ENCODE measurements around the gene IKBKE.

Gene IKBKE

GRCh38 chr1:206495493-206496046 lies 25.3 kb downstream of the IKBKE start:
- DNase-seq (no peak), ATAC-seq (no peak)
- H3K9me3 Mint-ChIP-seq: no peaks in the 10 kb centered on the region
- no peak overlapping the region for H3K4me3 Mint-ChIP-seq
- peaks cover 47% of the 10 kb centered on the region for H3K4me1 Mint-ChIP-seq
- H3K27me3 Mint-ChIP-seq: no peaks in the 10 kb centered on the region
- H3K27ac Mint-ChIP-seq: peak overlapping the region in 1 of 2 donors; percentile 73

DNA sequence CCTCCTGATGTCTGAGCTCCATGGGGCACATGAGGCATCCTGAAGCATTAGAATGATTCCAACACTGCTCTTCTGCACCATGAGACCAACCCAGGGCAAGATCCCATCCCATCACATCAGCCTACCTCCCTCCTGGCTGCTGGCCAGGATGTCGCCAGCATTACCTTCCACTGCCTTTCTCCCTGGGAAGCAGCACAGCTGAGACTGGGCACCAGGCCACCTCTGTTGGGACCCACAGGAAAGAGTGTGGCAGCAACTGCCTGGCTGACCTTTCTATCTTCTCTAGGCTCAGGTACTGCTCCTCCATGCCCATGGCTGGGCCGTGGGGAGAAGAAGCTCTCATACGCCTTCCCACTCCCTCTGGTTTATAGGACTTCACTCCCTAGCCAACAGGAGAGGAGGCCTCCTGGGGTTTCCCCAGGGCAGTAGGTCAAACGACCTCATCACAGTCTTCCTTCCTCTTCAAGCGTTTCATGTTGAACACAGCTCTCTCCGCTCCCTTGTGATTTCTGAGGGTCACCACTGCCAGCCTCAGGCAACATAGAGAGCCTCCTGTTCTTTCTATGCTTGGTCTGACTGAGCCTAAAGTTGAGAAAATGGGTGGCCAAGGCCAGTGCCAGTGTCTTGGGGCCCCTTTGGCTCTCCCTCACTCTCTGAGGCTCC lies 26.0 kb downstream of the IKBKE start:
- DNase-seq: no peak
- no peaks in the 10 kb centered on the region for H3K27me3 Mint-ChIP-seq
- no peaks in the 10 kb centered on the region for H3K9me3 Mint-ChIP-seq
- no peak overlapping the region for H3K4me3 Mint-ChIP-seq
- H3K27ac Mint-ChIP-seq: peak overlapping the region; percentile 73 to 95
- ATAC-seq: peak; percentile 37
- peaks cover 45% of the 10 kb centered on the region for H3K4me1 Mint-ChIP-seq

- no peak for DNase-seq
- Mint-ChIP-seq H3K4me3 (no peak overlapping the region), H3K27me3 (no peaks in the 10 kb centered on the region), H3K27ac (no peak overlapping the region), H3K9me3 (no peaks in the 10 kb centered on the region), H3K4me1 (peaks cover 51% of the 10 kb centered on the region)
- no peak for ATAC-seq
Measured at GRCh38 chr1:206497363-206497762, 27.1 kb downstream of the IKBKE start.

- Mint-ChIP-seq H3K9me3 (no peaks in the 10 kb centered on the region), H3K27ac (no peak overlapping the region), H3K4me1 (peaks cover 51% of the 10 kb centered on the region), H3K4me3 (no peak overlapping the region), H3K27me3 (no peaks in the 10 kb centered on the region)
- ATAC-seq: no peak
- DNase-seq: no peak
Measured at GRCh38 chr1:206497774-206498173, 27.5 kb downstream of the IKBKE start.

DNA sequence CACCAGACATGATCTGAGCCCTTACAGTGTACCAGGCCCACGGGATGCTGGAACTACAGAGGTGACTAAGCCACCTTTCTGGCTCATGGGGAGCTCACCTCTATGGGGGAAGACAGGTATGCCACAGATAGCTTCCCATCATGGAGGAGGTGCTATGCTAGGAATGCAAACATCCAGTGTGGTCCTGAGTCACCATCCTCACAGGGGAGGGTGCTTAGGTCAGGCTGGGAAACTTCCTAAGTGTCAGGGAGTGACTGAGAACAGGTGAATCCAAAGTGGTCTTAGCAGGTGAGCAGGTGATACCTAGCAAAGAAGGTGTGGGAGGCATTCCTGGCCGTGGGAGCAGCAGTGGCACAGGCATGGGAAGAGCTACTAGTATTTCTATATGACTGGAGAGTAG lies 28.4 kb downstream of the IKBKE start:
- DNase-seq: no peak
- Mint-ChIP-seq H3K9me3 (no peaks in the 10 kb centered on the region), H3K27me3 (no peaks in the 10 kb centered on the region), H3K4me3 (no peak overlapping the region), H3K4me1 (peaks cover 58% of the 10 kb centered on the region), H3K27ac (no peak overlapping the region)
- no peak for ATAC-seq

DNA sequence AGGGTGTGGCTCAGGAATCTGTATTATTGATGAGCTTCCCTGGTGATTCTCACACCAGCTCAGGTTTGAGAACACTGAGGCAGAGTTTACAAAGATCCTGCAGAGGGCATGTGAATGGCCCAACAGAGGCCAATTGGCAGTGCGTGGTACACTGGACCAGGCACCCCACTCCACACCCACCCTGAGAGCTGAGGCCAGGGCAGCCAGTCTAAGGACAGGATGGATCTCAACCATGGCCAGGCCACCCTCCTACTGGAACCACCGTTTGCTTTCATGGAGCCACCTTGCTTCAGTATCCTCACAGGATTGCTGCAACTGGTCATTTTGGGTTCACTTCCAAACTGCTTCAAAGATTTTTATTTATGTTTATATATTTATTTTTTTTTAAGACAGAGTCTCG lies 29.8 kb downstream of the IKBKE start:
- DNase-seq: no peak
- no peak overlapping the region for H3K27ac Mint-ChIP-seq
- H3K9me3 Mint-ChIP-seq: no peaks in the 10 kb centered on the region
- H3K27me3 Mint-ChIP-seq: peaks cover 3% of the 10 kb centered on the region
- H3K4me1 Mint-ChIP-seq: peaks cover 67% of the 10 kb centered on the region
- ATAC-seq: no peak
- no peak overlapping the region for H3K4me3 Mint-ChIP-seq

DNA sequence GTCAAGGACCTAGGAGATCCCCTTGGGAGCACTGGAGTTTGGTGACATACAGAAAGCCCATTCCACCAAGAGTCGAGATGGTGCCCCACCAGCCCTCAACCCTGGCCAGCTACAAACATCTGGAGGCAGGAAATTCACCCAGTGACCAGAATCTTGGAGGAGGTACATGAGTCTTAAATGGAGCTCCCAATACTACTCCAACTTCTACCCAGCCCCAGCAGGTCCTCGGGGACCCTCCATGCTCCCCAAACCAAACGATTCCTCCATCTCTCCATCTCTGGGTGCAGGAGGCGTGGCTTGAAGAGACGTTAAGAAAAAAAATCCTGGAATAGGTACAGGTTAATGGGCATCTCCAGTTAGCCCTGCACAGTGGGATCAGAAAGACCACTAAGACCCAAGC lies 31.6 kb downstream of the IKBKE start:
- DNase-seq (no peak), ATAC-seq (no peak)
- H3K27ac Mint-ChIP-seq: no peak overlapping the region
- peaks cover 15% of the 10 kb centered on the region for H3K27me3 Mint-ChIP-seq
- H3K4me1 Mint-ChIP-seq: peaks cover 67% of the 10 kb centered on the region
- no peak overlapping the region for H3K4me3 Mint-ChIP-seq
- H3K9me3 Mint-ChIP-seq: no peaks in the 10 kb centered on the region

DNA sequence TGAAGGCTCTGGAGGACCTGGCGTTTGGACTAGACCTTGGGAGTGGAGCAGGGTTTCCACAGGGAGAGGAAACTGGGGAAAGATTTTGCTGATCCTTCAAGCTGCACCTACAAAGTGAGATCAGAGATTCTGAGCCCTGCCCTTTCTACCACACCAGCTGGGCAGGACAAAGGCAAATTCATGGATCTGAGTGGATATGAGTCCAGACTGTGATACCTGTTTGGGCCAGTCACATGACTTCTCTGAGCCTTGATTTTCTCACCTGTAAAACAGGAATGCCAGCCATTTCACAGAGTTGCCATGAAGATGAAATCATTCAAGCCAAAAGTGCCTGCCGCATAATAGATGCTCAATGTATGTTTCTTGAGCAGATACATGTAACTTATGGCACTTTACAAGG lies 32.1 kb downstream of the IKBKE start:
- no peak for DNase-seq
- Mint-ChIP-seq H3K4me1 (peaks cover 64% of the 10 kb centered on the region), H3K4me3 (no peak overlapping the region), H3K27ac (no peak overlapping the region), H3K27me3 (peaks cover 15% of the 10 kb centered on the region), H3K9me3 (no peaks in the 10 kb centered on the region)
- no peak for ATAC-seq

GRCh38 chr1:206502812-206503211 lies 32.5 kb downstream of the IKBKE start:
- Mint-ChIP-seq H3K4me1 (peaks cover 65% of the 10 kb centered on the region), H3K4me3 (no peak overlapping the region), H3K27ac (no peak overlapping the region), H3K9me3 (no peaks in the 10 kb centered on the region), H3K27me3 (peaks cover 16% of the 10 kb centered on the region)
- DNase-seq: no peak
- ATAC-seq: no peak

DNA sequence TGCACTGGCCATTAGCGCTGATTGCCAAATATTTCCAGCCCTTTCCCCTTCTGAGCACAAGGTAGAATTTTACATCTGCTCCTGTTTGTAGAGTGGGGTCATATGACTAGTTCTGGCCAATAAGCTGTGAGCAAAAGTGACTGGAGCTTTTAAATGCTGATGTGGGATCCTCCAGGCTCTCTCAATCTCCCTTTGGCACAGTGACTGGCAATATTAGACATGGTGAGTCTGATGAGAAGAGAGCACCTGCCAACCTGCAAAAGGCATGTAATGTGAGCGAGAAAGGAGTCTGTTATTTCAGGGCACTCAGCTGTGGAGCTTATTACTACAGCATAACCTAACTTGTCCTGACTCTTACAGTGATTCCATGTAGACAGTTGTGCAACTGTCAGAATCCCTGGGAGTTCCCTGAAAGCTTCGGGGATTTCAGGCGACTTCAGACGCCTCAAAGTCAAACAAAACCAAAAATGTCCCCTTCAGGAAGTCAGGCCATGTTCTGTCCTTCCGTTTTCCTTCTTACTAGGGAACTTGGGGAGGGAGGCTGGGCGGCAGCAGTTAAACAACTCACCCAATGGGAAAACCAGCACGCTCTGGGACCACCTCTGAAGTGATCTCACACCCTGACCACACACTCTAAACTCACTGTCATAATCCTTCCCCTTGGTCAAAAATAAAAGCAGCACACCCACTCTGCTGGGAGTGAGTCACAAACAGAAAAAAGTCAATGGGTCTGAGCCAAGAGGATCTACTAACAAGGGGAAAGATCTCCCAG lies 33.5 kb downstream of the IKBKE start:
- peaks cover 75% of the 10 kb centered on the region for H3K4me1 Mint-ChIP-seq
- DNase-seq (peak; percentile 54 to 73), ATAC-seq (peak; percentile 80)
- H3K27ac Mint-ChIP-seq: no peak overlapping the region
- peaks cover 25% of the 10 kb centered on the region for H3K27me3 Mint-ChIP-seq
- H3K4me3 Mint-ChIP-seq: peak overlapping the region; percentile 2 to 47
- no peaks in the 10 kb centered on the region for H3K9me3 Mint-ChIP-seq

DNA sequence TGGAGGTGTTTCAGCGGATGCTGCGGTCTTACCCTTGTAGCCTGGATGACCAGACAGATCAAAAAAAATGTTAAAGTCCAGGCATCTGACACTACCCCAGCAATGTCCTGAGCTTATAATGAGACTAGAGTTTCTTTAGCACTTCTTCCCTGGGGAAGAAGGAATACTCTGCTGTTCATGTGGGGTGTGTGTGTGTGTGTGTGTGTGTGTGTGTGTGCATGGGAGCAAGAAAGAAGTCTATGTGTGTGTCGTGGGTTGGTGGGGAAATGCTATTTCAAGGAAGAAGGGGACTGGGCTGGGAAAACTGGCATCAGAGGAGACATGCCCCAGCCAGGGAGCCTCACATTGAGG lies 34.1 kb downstream of the IKBKE start:
- no peak for DNase-seq
- peaks cover 31% of the 10 kb centered on the region for H3K27me3 Mint-ChIP-seq
- peak overlapping the region; percentile 2 to 47 for H3K4me3 Mint-ChIP-seq
- no peaks in the 10 kb centered on the region for H3K9me3 Mint-ChIP-seq
- ATAC-seq: no peak
- H3K27ac Mint-ChIP-seq: peak overlapping the region; percentile 27 to 39
- peaks cover 80% of the 10 kb centered on the region for H3K4me1 Mint-ChIP-seq

- Mint-ChIP-seq H3K27ac (no peak overlapping the region), H3K4me1 (peaks cover 79% of the 10 kb centered on the region), H3K4me3 (peak overlapping the region; percentile 77 to 79), H3K27me3 (peaks cover 46% of the 10 kb centered on the region), H3K9me3 (no peaks in the 10 kb centered on the region)
- DNase-seq: no peak
- no peak for ATAC-seq
Measured at GRCh38 chr1:206505702-206506355, 35.6 kb downstream of the IKBKE start.

DNA sequence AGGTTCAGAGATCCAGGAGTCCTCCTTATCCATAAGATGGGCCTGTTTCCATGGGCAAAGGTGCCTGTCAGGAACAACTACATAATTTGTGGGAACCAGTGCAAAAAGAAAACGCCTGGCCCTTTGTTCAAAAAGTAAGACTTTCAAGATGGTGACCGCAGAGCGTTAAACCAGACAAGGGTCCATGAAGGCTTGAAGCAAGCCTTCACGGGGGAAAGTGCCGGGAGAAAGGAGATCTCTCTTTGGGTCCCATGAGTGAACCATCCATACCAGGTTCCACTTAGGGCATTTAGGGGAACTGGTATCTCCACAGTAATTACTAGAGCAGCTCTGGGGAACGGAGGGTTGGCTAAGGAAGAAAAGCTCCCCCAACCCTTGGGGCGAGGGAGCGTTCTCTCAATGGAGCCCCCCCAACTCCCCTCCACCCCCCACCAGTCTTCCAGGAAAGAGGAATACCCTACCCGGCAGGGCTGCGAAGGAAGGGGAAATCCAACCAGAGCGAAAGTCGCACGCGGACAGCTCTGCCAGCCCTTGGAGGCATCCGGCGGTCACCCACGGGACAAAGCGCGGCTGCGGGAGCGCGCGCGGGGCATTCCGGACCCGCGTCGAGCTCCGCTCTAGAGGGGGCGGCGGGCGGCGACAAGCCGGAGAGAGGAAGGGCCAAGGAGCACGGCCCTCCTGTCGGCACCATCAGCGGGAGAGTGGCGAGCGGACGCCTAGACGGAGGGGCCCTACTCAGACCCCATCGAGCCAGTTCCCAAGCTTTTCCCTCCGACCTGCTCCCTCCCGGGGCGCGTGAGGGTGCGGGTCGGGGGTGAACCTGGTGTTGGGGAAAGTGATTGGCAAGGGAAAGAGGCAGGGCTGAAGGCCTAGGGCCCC lies 36.4 kb downstream of the IKBKE start:
- Mint-ChIP-seq H3K4me3 (peak overlapping the region; percentile 77 to 79), H3K27me3 (peaks cover 48% of the 10 kb centered on the region), H3K9me3 (no peaks in the 10 kb centered on the region), H3K27ac (peak overlapping the region; percentile 28 to 48), H3K4me1 (peaks cover 71% of the 10 kb centered on the region)
- peak in 1 of 2 donors; percentile 57 for DNase-seq
- ATAC-seq: peak; percentile 55

GRCh38 chr1:206507284-206508129 lies 37.2 kb downstream of the IKBKE start, which contains the start of gene RASSF5:
RASSF5 (plus strand) TSS chr1:206507531; CDS start chr1:206507603, 72 bp downstream.
- peak within 1 kb of the TSS; percentile 77 to 80 for H3K4me3 Mint-ChIP-seq
- no peaks in the 10 kb centered on the region for H3K9me3 Mint-ChIP-seq
- peak within 1 kb of the TSS; percentile 28 to 89 for H3K27ac Mint-ChIP-seq
- H3K27me3 Mint-ChIP-seq: peaks cover 55% of the 10 kb centered on the region
- H3K4me1 Mint-ChIP-seq: peaks cover 62% of the 10 kb centered on the region
- ATAC-seq (peak; percentile 83), DNase-seq (peak; percentile 76 to 87)
